Astrocyte (in vitro differentiated cells and primary cell): Measurements from ENCODE around the gene KIRREL3.

Experiments
- CTCF ChIP-seq: IDR thresholded peaks from 2 replicates; pipeline ENCODE4 v1.5.1; 2011; ENCODE audit warnings: low read depth, mild to moderate bottlenecking, inconsistent platforms, low read length, moderate library complexity; ENCODE audit not compliant: insufficient read depth
- EZH2 ChIP-seq: IDR thresholded peaks from 2 replicates; pipeline ENCODE4 v1.6.1; 2012; ENCODE audit warnings: mild to moderate bottlenecking, low read length, inconsistent platforms; ENCODE audit not compliant: insufficient read depth

GRCh38 chr11:126404367-126404766 lies 596.2 kb downstream of the KIRREL3 start:
- TF ChIP-seq CTCF (no peak), EZH2 (no peak)
